Astrocyte (in vitro differentiated cells and primary cell): ENCODE data around the gene DOCK1. TPM values are rescaled to one million over a fixed set of nuclear protein-coding genes. Genes with fewer than 3 reads are reported as not detected.

ENCODE experiments used
- DNase-seq: peaks from one replicate; pipeline ENCODE4 v3.0.0-alpha.2; 2010; ENCODE audit warnings: low read depth
- FAIRE-seq: peaks from 2 replicates; lab custom pipeline; 2011; peaks lifted over from hg19 to GRCh38; lab: Jason Lieb, UNC
- H2AFZ ChIP-seq: 2 replicates; pipeline ENCODE4 v1.6.0; 2012; ENCODE audit warnings: low read depth, low read length, inconsistent platforms
- H3K27ac ChIP-seq: 2 replicates; pipeline ENCODE4 v1.5.1; 2011; ENCODE audit warnings: low read depth, low read length, inconsistent platforms
- H3K27me3 ChIP-seq: 2 replicates; pipeline ENCODE4 v1.6.0; 2011; ENCODE audit warnings: low read length, inconsistent platforms; ENCODE audit not compliant: insufficient read depth
- H3K36me3 ChIP-seq: 2 replicates; pipeline ENCODE4 v1.5.1; 2011; ENCODE audit warnings: low read length, inconsistent platforms; ENCODE audit not compliant: insufficient read depth
- H3K4me1 ChIP-seq: 2 replicates; pipeline ENCODE4 v1.5.1; 2011; ENCODE audit warnings: low read length, inconsistent platforms; ENCODE audit not compliant: insufficient read depth
- H3K4me2 ChIP-seq: 2 replicates; pipeline ENCODE4 v1.6.0; 2012; ENCODE audit warnings: low read length, inconsistent platforms
- H3K4me3 ChIP-seq: 2 replicates; pipeline ENCODE4 v1.5.1; 2011; ENCODE audit warnings: low read depth, mild to moderate bottlenecking, low read length, inconsistent platforms; ENCODE audit not compliant: insufficient read depth
- H3K79me2 ChIP-seq: 2 replicates; pipeline ENCODE4 v1.6.0; 2012; ENCODE audit warnings: mild to moderate bottlenecking, low read length, inconsistent platforms; ENCODE audit not compliant: insufficient read depth
- H3K9ac ChIP-seq: 2 replicates; pipeline ENCODE4 v1.6.0; 2012; ENCODE audit warnings: mild to moderate bottlenecking, low read length, inconsistent platforms
- H3K9me3 ChIP-seq: 2 replicates; pipeline ENCODE4 v1.5.1; 2012; ENCODE audit warnings: low read depth, mild to moderate bottlenecking, low read length, inconsistent platforms; ENCODE audit not compliant: insufficient read depth
- H4K20me1 ChIP-seq: 2 replicates; pipeline ENCODE4 v1.6.0; 2012; ENCODE audit warnings: low read length, inconsistent platforms; ENCODE audit not compliant: insufficient read depth
- H3K27ac Mint-ChIP-seq: one replicate; pipeline ENCODE4 v1.8.0; 2021; ENCODE audit warnings: mild to moderate bottlenecking, mixed read lengths; ENCODE audit not compliant: unreplicated experiment
- H3K27me3 Mint-ChIP-seq: one replicate; pipeline ENCODE4 v1.8.0; 2021; ENCODE audit warnings: low read depth, mixed read lengths; ENCODE audit not compliant: unreplicated experiment
- H3K36me3 Mint-ChIP-seq: one replicate; pipeline ENCODE4 v1.8.0; 2021; ENCODE audit warnings: low read depth, mixed read lengths; ENCODE audit not compliant: unreplicated experiment
- H3K4me1 Mint-ChIP-seq: one replicate; pipeline ENCODE4 v1.8.0; 2021; ENCODE audit warnings: low read depth, mixed read lengths; ENCODE audit not compliant: unreplicated experiment
- H3K4me3 Mint-ChIP-seq: one replicate; pipeline ENCODE4 v1.8.0; 2021; ENCODE audit warnings: mild to moderate bottlenecking, moderate library complexity, mixed read lengths; ENCODE audit not compliant: unreplicated experiment
- H3K9me3 Mint-ChIP-seq: one replicate; pipeline ENCODE4 v1.8.0; 2021; ENCODE audit warnings: mild to moderate bottlenecking, mixed read lengths; ENCODE audit not compliant: unreplicated experiment
- EZH2 ChIP-seq: IDR thresholded peaks from 2 replicates; pipeline ENCODE4 v1.6.1; 2012; ENCODE audit warnings: mild to moderate bottlenecking, low read length, inconsistent platforms; ENCODE audit not compliant: insufficient read depth
- total RNA-seq: library from RNA; stranded (reverse); gene quantifications from 2 replicates; pipeline ENCODE4 v1.2.1, GENCODE V29; 2021
- TF ChIP-seq, protein P1 (sequence below): IDR thresholded peaks from 2 replicates; pipeline ENCODE4 v1.5.1; 2011; ENCODE audit warnings: low read depth, mild to moderate bottlenecking, inconsistent platforms, low read length, moderate library complexity; ENCODE audit not compliant: insufficient read depth

Gene DOCK1
- total RNA-seq, 1 donor from 2014 or later, result 42.5 TPM

DNA sequence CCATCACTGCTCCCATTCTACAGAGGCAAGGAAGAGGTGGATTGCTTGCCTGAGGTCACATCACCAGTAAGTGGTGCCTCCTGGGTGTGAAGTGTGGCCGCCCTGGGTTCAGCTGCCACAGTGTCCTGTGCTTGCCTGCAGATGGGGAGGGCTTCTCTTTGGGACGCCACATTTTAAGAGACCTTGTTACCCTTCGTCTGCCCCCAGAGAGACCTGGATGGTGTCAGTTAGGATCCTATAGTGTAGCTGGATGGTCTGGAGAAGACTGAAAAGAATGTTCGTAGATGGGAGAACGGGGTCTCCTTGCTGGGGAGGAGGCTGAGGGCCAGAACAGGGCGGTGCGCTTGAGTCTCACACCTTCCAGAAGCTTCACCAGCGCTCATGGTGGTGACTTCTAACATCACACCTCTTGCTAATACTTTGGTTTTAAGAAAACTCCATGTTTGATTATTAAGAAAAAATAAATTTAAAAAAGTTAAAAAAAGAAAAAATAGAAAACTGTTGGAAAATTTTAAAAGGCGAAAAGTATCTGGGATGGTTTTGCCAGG, 2.3 kb downstream of the DOCK1 start:
- TF ChIP-seq EZH2, result no peak
- TF ChIP-seq, protein P1, sequence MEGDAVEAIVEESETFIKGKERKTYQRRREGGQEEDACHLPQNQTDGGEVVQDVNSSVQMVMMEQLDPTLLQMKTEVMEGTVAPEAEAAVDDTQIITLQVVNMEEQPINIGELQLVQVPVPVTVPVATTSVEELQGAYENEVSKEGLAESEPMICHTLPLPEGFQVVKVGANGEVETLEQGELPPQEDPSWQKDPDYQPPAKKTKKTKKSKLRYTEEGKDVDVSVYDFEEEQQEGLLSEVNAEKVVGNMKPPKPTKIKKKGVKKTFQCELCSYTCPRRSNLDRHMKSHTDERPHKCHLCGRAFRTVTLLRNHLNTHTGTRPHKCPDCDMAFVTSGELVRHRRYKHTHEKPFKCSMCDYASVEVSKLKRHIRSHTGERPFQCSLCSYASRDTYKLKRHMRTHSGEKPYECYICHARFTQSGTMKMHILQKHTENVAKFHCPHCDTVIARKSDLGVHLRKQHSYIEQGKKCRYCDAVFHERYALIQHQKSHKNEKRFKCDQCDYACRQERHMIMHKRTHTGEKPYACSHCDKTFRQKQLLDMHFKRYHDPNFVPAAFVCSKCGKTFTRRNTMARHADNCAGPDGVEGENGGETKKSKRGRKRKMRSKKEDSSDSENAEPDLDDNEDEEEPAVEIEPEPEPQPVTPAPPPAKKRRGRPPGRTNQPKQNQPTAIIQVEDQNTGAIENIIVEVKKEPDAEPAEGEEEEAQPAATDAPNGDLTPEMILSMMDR, result no peak
- Histone ChIP-seq H3K4me1 (peaks cover 19% of the 10 kb centered on the region), H3K36me3 (no peaks in the 10 kb centered on the region), H3K27me3 (no peaks in the 10 kb centered on the region), H3K9me3 (no peaks in the 10 kb centered on the region), H3K4me3 (no peak overlapping the region), H2AFZ (no peak overlapping the region), H3K79me2 (peaks cover 70% of the 10 kb centered on the region), H3K9ac (no peak overlapping the region), H3K4me2 (no peak overlapping the region), H4K20me1 (peaks cover 56% of the 10 kb centered on the region), H3K27ac (no peak overlapping the region)
- H3K4me1 Mint-ChIP-seq, result peaks cover 13% of the 10 kb centered on the region
- DNase-seq, result no peak
- no peak overlapping the region for H3K27ac Mint-ChIP-seq
- peaks cover 2% of the 10 kb centered on the region for H3K9me3 Mint-ChIP-seq
- FAIRE-seq, result no peak
- peak overlapping the region; percentile 94 for H3K4me3 Mint-ChIP-seq
- H3K27me3 Mint-ChIP-seq, result no peaks in the 10 kb centered on the region
- H3K36me3 Mint-ChIP-seq, result peaks cover 4% of the 10 kb centered on the region

DNA sequence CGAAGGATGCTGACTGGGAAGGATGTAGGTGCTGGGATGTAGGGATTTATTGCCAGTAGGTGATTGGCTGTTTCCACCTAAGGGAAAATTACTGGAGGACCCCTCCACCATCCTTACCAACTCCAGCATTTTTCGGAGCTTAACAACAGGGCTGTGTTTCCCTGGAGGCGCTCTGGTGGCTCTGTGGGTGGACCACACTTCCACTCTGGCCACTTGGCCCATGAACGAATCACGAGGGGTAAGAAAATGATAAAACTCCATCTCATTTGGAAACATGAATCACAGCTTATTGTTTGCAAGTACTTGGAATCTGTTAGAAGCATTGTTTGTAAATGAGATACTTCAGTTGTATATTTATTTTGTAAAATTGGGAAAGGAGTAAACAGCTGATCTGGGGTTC, 3.0 kb downstream of the DOCK1 start:
- H3K9ac ChIP-seq, result no peak overlapping the region
- no peaks in the 10 kb centered on the region for H3K36me3 ChIP-seq
- H3K27me3 Mint-ChIP-seq, result no peaks in the 10 kb centered on the region
- no peak overlapping the region for H3K4me2 ChIP-seq
- no peak overlapping the region for H3K27ac Mint-ChIP-seq
- H3K27me3 ChIP-seq, result no peaks in the 10 kb centered on the region
- peaks cover 77% of the 10 kb centered on the region for H3K79me2 ChIP-seq
- peaks cover 4% of the 10 kb centered on the region for H3K36me3 Mint-ChIP-seq
- no peak overlapping the region for H3K27ac ChIP-seq
- peaks cover 12% of the 10 kb centered on the region for H3K4me1 Mint-ChIP-seq
- no peak for DNase-seq
- H3K9me3 Mint-ChIP-seq, result peaks cover 2% of the 10 kb centered on the region
- no peaks in the 10 kb centered on the region for H3K9me3 ChIP-seq
- H3K4me1 ChIP-seq, result peaks cover 18% of the 10 kb centered on the region
- TF ChIP-seq EZH2, result no peak
- TF ChIP-seq, protein P1, result no peak
- H3K4me3 ChIP-seq, result no peak overlapping the region
- no peak overlapping the region for H2AFZ ChIP-seq
- no peak for FAIRE-seq
- H3K4me3 Mint-ChIP-seq, result no peak overlapping the region
- H4K20me1 ChIP-seq, result peaks cover 63% of the 10 kb centered on the region

DNA sequence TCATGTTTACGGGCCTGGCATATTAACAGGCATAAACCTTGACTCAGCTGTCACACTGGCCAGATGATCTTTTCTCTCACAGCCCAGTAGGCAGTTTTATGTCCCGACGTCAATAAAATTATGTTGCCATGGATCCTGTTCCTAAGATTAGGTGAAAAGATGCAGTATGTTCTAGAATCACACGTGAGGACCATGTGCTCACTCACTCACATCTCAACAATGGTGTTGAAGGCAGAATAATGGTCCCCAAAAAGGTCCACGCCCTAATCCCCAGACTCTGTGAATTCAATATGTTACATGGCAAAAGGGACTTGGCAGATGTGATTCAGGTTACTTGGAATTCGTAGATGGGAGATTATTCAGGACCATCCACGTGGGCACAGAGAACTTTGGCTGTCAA, 3.5 kb downstream of the DOCK1 start:
- Histone ChIP-seq H3K4me2 (no peak overlapping the region), H2AFZ (no peak overlapping the region), H3K27ac (no peak overlapping the region), H4K20me1 (peaks cover 68% of the 10 kb centered on the region), H3K9ac (no peak overlapping the region), H3K79me2 (peaks cover 82% of the 10 kb centered on the region), H3K9me3 (no peaks in the 10 kb centered on the region), H3K27me3 (no peaks in the 10 kb centered on the region), H3K4me3 (no peak overlapping the region), H3K36me3 (no peaks in the 10 kb centered on the region), H3K4me1 (peaks cover 18% of the 10 kb centered on the region)
- no peak for TF ChIP-seq EZH2
- no peaks in the 10 kb centered on the region for H3K27me3 Mint-ChIP-seq
- no peak for DNase-seq
- no peak for FAIRE-seq
- peaks cover 4% of the 10 kb centered on the region for H3K36me3 Mint-ChIP-seq
- H3K9me3 Mint-ChIP-seq, result peaks cover 2% of the 10 kb centered on the region
- peaks cover 12% of the 10 kb centered on the region for H3K4me1 Mint-ChIP-seq
- no peak overlapping the region for H3K4me3 Mint-ChIP-seq
- H3K27ac Mint-ChIP-seq, result no peak overlapping the region
